Progenitor cell of endocrine pancreas (in vitro differentiated cells): ENCODE data around the gene SNAI1. TPM values are rescaled to one million over a fixed set of nuclear protein-coding genes. Genes with fewer than 3 reads are reported as not detected.
"Not testable (repeated sequence)": the region's sequence is repeated elsewhere in the genome, so short reads cannot be mapped to it uniquely, and the experiment has no call there.

Experiments
- DNase-seq: peaks from one replicate; pipeline ENCODE4 v3.0.0; 2021; ENCODE audit warnings: low spot score; ENCODE audit not compliant: unreplicated experiment
- H3K27ac Mint-ChIP-seq: 2 replicates; pipeline ENCODE4 v1.8.0; 2021; ENCODE audit warnings: mild to moderate bottlenecking, moderate library complexity, mixed read lengths
- H3K27me3 Mint-ChIP-seq: 2 replicates; pipeline ENCODE4 v1.8.0; 2021; ENCODE audit warnings: mixed read lengths
- H3K36me3 Mint-ChIP-seq: 2 replicates; pipeline ENCODE4 v1.8.0; 2022; ENCODE audit warnings: mixed read lengths; ENCODE audit not compliant: insufficient read depth
- H3K4me1 Mint-ChIP-seq: 2 replicates; pipeline ENCODE4 v1.8.0; 2021; ENCODE audit warnings: low read depth, mixed read lengths
- H3K4me3 Mint-ChIP-seq: 2 replicates; pipeline ENCODE4 v1.8.0; 2021; ENCODE audit warnings: low read depth, mild to moderate bottlenecking, moderate library complexity, mixed read lengths
- H3K9me3 Mint-ChIP-seq: 2 replicates; pipeline ENCODE4 v1.8.0; 2021; ENCODE audit warnings: low read depth, mixed read lengths
- total RNA-seq: library from RNA; stranded (reverse); gene quantifications from 2 replicates; pipeline ENCODE4 v1.2.1, GENCODE V29; 2021
- TF ChIP-seq, protein P1 (sequence below): fragments of 200-600 bp; sonication (generic); IDR thresholded peaks from one replicate; pipeline ENCODE4 v1.5.0; 2021; ENCODE audit warnings: antibody characterized with exemption, mild to moderate bottlenecking; ENCODE audit not compliant: unreplicated experiment

The SNAI1 gene
- total RNA-seq, 1 donor from 2014 or later: 1.7 TPM

DNA sequence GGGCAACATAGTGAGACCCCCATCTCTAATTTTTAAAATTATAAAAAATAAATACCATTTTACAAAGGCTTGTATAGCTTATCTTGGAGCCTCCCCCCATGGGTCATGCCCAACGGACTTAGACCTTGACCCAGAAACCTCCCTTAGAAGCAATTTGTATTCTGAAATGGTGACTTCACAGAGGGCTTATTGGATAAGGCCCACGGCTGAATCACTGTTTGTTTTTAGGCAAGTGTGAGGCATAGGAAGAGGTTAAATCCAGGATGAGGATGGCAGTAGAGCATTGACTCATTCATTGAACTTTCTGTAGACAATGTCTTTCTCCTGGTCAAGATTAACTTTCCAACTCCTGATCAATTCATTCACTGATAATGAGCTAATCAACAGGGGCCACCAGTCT, 6.2 kb upstream of the SNAI1 start:
- H3K27me3 Mint-ChIP-seq: peaks cover 23% of the 10 kb centered on the region
- H3K27ac Mint-ChIP-seq: peak overlapping the region; percentile 62
- no peaks in the 10 kb centered on the region for H3K36me3 Mint-ChIP-seq
- TF ChIP-seq, protein P1, sequence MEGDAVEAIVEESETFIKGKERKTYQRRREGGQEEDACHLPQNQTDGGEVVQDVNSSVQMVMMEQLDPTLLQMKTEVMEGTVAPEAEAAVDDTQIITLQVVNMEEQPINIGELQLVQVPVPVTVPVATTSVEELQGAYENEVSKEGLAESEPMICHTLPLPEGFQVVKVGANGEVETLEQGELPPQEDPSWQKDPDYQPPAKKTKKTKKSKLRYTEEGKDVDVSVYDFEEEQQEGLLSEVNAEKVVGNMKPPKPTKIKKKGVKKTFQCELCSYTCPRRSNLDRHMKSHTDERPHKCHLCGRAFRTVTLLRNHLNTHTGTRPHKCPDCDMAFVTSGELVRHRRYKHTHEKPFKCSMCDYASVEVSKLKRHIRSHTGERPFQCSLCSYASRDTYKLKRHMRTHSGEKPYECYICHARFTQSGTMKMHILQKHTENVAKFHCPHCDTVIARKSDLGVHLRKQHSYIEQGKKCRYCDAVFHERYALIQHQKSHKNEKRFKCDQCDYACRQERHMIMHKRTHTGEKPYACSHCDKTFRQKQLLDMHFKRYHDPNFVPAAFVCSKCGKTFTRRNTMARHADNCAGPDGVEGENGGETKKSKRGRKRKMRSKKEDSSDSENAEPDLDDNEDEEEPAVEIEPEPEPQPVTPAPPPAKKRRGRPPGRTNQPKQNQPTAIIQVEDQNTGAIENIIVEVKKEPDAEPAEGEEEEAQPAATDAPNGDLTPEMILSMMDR: no peak
- H3K4me1 Mint-ChIP-seq: peaks cover 5% of the 10 kb centered on the region
- H3K4me3 Mint-ChIP-seq: no peak overlapping the region
- no peak for DNase-seq
- no peaks in the 10 kb centered on the region for H3K9me3 Mint-ChIP-seq

DNA sequence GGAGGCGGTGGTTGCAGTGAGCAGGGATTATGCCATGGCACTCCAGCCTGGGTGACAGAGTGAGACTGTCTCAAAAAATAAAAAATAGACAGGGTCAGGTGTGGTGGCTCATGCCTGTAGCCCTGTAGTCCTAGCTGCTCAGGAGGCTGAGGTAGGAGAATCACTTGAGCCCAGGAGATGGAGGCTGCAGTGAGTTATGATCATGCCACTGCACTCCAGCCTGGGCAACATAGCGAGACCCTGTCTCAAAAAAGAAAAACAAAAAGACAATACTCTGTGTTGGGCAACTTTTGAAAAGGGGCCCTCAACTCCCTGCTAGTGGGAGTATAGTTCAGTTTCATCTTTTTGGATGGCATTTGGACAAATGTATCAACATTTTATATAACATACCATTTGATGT, 5.0 kb upstream of the SNAI1 start:
- H3K36me3 Mint-ChIP-seq, H3K4me3 Mint-ChIP-seq, H3K27ac Mint-ChIP-seq, DNase-seq, H3K9me3 Mint-ChIP-seq, H3K4me1 Mint-ChIP-seq: not testable (repeated sequence)
- H3K27me3 Mint-ChIP-seq: peaks cover 32% of the 10 kb centered on the region

DNA sequence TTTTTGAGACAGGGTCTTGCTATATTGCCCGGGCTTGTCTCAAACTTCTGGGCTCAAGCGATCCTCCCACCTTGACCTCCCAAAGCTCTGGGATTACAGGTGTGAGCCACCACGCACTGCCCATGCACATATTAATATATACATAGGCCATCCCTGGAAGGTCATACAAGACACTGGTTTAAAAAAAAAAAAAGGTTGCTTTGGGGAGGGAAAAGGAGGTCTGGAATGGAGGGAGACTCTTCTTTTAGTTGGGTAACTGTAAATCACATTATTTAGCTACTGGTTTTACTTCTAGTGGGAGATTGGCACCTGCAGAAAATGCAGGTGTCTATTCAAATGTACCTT, 4.1 kb upstream of the SNAI1 start:
- Mint-ChIP-seq H3K4me3 (no peak overlapping the region), H3K27me3 (peaks cover 40% of the 10 kb centered on the region), H3K4me1 (peaks cover 14% of the 10 kb centered on the region), H3K27ac (no peak overlapping the region), H3K36me3 (no peaks in the 10 kb centered on the region), H3K9me3 (no peaks in the 10 kb centered on the region)
- TF ChIP-seq, protein P1: no peak
- DNase-seq: no peak

DNA sequence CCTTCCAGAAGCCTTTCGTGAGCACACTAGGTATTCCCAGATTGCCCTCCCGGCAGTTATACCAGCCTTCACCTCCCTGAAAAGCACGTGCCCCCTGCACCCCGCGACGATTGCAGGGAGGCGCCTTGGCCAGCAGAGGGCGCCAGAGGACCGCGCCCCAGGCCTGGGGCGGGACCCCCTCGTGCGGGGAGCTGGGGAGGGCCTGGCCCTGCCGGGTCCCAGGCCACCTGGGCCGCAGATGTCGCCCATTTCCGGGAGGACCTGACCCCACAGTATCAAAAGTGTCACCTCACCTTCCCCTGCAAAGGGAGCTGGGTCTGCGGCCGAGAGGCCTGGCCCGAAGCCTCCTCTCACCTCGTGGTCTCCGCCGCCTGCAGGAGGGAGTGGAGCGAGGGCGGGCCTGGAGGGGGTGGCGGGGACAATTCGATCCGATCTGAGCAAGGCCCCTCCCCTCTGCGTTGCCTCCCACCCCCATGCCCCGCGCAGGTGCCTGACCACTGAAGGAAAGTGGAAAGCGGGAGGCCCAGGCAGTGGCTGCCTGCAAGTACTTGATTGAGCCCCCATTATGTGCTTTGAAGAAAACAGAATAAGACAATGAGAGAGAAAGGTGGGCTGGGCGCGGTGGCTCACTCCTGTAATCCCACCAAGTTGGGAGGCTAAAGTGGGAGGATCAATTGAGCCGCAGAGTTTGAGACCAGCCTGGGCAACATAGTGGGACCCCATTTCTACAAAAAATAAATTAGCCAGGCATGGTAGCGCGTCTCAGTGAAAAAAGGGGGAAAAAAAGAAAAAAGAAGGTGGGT, 3.5 kb upstream of the SNAI1 start:
- Mint-ChIP-seq H3K27me3 (peaks cover 46% of the 10 kb centered on the region), H3K9me3 (no peaks in the 10 kb centered on the region), H3K27ac (no peak overlapping the region), H3K4me3 (peak overlapping the region; percentile 51), H3K4me1 (peaks cover 15% of the 10 kb centered on the region), H3K36me3 (no peaks in the 10 kb centered on the region)
- peak; percentile 73 for DNase-seq
- TF ChIP-seq, protein P1: peak; percentile 100

DNA sequence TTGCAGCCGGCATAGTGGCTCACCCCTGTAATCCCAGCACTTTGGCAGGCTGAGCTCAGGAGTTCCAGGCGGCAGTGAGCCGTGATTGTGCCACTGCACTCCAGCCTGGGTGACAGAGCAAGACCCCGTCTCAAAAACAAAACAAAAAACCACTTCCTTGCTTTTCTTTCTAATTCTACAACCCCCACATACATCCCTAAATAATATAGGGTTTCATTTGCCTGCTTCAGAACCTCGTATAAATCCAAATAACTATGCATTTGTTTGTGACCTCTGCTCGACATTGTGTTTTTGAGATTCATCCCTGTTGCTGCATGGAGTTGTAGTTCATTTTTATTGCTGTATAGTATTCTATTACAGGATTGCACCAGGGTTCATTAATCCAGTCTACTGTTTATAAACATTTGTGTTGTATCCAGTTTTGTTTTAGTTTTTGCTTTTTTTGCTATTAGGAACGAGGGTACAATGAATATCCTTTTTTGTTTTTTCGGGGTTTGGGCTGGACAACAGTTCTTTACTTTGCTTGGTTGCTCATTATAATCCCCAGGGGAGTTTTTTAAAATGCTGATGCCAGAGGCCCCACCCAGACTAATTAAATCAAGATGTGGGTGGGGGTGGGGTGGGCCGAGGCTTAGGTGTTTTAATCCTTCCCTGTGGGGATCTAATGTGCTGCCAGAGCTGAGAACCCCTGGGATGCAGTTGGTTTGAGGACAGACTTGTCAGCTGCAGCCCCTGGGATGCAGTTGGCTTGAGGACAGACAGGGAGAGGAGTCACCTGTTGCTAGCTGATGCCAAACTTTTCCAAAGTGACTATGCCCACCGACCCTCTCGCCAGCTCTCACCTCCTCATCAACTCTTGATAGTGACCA, 2.4 kb upstream of the SNAI1 start:
- H3K27me3 Mint-ChIP-seq: peaks cover 55% of the 10 kb centered on the region
- no peak for DNase-seq
- TF ChIP-seq, protein P1: no peak
- H3K9me3 Mint-ChIP-seq: no peaks in the 10 kb centered on the region
- no peaks in the 10 kb centered on the region for H3K36me3 Mint-ChIP-seq
- H3K4me1 Mint-ChIP-seq: peaks cover 15% of the 10 kb centered on the region
- no peak overlapping the region for H3K27ac Mint-ChIP-seq
- no peak overlapping the region for H3K4me3 Mint-ChIP-seq
